PC-9 (cell line): ENCODE results near the gene DENND1A.
"Not testable (repeated sequence)": the region's sequence is repeated elsewhere in the genome, so short reads cannot be mapped to it uniquely, and the experiment has no call there.

ENCODE experiments used
- CTCF ChIP-seq: fragments of 200-600 bp; sonication (generic); conservative IDR thresholded peaks from 2 replicates; pipeline ENCODE4 v1.6.1; 2017; ENCODE audit warnings: mixed run types, antibody characterized with exemption, mild to moderate bottlenecking, moderate library complexity
- EZH2 ChIP-seq: fragments of 200-600 bp; sonication (generic); IDR thresholded peaks from 2 replicates; pipeline ENCODE4 v1.8.0; 2017; ENCODE audit warnings: antibody characterized with exemption, low read depth

- TF ChIP-seq CTCF, EZH2: not testable (repeated sequence)
These were observed 114.1 kb downstream of the DENND1A start for GRCh38 chr9:123815856-123816255.
